Activated CD4-positive, alpha-beta T cell treated with anti-CD3 and anti-CD28 coated beads, Interleukin-2, amount 50 U/mL, for 24 hours (primary cell): ENCODE measurements around the gene IL36B.
"Not testable (repeated sequence)": the region's sequence is repeated elsewhere in the genome, so short reads cannot be mapped to it uniquely, and the experiment has no call there.

ENCODE experiments used
- DNase-seq, 2 donors: peaks; one replicate each; pipeline ENCODE4 v3.0.0-alpha.2; 2020; ENCODE audit warnings: low read depth in 1 of 2, low spot score in 1 of 2

Gene IL36B

DNA sequence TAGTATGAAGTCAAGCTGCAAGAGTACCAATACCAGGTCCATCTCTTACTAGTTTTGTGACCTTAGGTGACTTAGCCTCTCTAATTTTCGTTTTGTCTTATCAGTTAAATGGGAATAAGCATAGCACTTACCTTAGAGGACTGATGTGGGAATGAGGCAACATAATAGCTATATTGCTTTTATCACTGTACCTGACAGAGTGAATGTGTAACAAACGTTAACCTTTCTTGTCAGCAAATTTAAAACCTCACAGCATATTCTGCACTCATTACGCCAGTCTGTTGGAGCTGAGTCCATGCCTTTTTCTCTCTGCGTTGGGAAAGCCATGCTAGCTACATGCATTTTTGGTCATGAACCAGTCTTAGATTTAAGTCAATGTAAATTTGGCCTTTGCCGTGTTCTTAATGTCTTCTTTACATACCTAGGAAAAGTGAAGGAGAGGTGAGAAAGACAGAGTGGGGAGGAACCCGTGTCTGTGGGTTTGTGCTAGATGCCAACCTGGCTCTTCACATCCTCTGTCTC, at the start of gene IL36B:
IL36B (minus strand) TSS at position 472 of the 522 bp plus-strand sequence.
- DNase-seq: no peak

DNA sequence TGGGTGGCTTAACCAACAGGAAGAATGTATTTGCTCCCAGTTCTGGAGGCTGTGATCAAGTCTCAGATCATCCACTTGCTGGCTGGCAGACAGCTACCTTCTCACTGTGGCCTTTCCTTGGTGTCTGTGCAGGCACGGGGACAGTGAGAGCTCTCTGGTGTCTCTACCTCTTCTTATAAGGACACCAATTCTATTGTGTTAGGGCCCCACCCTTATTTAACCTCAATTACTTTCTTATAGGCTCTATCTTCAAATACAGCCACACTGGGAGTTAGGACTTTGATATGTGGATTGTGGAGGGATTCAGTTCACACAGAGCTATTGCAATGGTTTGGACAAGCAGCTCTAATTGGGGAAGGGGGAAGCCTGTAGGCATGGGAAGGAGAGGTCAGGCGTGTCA, 49.5 kb upstream of the IL36B start:
- DNase-seq: no peak

DNA sequence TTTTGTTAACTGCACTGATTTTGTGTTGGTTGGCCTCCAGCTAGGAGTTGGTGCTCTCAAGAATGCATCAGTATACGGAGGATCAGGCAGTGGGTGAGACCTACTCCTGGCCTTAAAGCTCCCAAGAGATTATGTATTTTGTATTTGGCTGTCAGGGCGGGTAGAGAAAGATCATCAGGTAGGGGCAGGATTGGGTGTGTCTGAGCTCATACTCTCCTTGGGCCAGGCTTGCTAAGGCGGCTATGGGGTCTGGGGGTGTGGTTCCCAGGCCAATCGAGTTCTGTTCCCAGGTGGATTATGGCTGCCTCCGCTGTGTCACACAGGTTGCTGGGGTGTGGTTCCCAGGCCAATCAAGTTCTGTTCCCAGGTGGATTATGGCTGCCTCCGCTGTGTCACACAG, 45.9 kb upstream of the IL36B start:
- DNase-seq: no peak

DNA sequence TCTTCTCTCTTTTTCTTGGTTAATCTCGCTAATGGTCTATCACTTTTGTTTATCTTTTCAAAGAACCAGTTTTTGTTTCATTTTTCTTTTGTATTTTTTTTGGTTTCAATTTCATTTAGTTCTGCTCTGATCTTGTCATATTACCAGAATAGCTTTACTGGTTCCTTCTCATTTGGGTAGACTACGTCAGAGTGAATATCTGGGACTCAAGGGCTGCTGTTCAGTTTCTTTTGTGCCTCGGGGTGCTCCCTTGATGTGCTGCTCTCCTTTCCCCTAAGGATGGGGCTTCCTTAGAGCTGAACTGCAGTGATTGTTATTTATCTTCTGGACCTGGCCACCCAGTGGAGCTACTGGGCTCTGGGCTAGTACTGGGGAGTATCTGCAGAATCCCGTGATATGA, 45.4 kb upstream of the IL36B start:
- no peak for DNase-seq

DNA sequence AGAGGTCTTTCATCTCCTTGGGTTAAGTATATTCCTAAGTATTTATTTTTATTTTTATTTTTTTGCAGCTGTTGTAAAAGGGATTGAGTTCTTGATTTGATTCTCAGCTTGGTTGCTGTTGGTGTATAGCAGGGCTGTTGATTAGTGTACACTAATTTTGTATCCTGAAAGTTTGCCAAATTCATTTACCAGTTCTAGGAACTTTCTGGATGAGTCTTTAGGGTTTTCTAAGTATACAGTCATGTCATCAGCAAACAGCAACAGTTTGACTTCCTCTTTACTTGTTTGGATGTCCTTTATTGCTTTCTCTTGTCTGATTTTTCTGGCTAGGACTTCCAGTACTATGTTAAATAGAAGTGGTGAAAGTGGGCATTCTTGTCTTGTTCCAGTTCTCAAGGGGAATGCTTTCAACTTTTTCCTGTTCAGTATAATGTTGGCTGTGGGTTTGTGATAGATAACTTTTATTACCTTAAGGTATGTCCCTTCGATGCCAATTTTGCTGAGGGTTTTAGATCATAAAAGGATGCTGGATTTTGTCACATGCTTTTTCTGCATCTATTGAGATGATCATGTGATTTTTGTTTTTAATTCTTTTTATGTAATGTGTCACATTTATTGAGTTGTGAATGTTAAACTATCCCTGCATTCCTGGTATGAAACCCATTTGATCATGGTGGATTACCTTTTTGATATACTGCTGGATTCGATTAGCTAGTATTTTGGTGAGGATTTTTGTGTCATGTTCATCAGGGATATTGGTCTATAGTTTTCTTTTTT, 44.4 kb upstream of the IL36B start:
- DNase-seq: not testable (repeated sequence)

DNA sequence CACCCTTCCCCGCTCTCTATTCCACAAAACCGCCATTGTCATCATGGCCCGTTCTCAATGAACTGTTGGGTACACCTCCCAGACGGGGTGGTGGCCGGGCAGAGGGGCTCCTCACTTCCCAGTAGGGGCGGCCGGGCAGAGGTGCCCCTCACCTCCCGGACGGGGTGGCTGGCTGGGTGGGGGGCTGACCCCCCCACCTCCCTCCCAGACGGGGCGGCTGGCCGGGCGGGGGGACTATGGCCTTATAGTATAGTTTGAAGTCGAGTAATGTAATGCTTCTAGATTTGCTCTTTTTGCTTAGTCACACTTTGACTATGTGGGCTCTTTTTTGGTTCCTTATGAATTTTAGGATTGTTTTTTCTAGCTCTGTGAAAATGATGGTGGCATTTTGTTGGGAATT, 43.6 kb upstream of the IL36B start:
- not testable (repeated sequence) for DNase-seq

DNA sequence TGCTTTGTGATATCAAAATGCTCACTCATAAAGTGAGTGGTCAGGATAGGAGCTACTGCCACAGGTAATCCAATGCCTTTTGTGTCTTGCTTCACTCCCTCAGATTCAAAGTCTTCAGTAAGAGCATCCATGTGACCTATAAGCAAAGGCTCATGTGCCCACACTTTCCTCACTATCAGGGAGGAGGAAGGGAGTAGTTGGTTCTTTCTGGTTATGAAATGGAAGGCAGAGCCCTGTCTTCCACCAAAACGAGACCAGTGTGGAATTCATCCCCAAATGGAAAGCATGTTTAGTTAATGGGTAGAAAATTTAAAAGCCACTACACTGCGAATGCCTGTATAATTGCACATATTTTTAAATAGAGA, 40.9 kb upstream of the IL36B start:
- no peak for DNase-seq

DNA sequence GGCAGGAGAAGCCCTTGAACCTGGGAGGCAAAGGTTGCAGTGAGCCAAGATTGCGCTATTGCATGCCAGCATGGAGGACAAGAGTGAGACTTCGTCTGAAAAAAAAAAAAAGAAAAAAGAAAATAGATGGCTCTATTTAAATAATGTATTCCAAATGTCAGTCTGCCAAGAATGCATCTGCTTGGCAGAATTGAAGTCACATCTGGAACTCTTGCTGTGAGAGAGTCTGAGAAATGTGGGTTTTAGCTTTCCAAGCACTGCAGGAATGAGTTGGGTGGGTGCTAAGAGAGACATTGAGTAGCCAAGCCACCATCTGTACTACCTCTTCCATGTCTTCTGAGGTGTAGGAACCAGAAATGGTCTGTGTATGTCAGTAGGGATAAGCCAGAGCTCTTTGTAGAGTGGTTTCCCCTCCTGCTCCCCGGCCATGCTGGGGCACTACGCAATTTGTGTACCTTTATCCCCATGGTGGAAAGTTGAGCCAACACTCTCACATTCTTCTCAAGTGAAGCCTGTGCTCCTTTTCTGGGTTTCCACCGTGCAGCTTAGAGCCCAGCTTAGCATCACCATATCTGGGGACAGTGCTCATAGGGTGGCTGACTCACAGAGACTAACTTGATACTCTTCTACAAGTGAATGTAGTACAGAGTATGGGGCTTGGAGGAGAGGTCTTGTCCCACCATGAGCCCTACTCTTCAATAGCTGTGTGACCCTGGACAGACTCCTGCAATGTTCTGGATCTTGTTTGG, 40.4 kb upstream of the IL36B start:
- no peak for DNase-seq

DNA sequence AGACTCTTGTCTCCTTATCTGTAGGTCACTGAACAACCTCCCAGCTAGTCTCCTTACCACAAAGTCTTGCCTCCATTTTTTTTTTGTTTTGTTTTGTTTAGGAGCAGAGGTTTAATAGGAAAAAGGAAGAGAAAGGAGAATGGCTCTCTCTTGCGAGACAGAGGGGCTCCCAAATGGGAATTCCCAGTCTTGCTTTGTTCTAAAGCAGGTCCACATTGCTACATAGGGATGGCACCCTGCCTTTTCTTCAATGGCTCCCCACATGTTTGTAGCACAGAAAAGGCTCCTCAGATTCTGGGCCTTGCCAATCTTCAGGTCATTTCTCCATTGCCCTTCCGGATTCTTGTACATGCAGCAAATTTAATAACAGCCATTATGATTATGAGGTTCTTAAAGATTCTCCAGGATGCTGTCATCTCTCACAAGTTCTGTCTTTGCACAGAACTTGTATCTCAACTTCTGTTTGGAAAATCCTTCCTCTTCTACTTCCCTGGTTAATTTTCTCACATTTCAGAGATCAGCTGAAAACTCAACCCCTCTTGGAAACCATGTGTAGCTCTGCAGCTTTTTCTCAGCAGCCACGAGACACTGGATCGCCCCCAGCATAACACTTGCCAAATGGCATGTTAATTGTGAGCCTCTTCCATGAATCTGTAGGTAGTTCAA, 38.7 kb upstream of the IL36B start:
- DNase-seq: no peak

DNA sequence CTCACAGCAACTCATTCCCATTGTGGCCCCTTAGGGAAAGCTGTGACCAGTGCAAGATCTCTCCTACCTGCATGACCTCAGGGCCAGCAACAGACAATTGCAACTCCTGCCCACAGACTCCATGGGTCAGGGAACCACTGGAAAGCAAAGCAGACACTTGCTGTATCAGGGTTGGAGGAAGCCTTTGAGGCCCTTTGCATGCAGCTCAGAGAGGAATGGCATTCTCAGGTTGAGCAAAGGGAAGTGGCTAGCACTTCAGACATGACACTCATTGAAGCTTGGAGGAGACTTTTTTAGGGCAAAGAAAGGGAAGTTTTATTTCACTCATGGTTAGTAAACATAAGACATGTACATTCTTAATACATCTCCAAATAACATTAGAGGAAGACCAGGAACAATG, 37.2 kb upstream of the IL36B start:
- no peak for DNase-seq

DNA sequence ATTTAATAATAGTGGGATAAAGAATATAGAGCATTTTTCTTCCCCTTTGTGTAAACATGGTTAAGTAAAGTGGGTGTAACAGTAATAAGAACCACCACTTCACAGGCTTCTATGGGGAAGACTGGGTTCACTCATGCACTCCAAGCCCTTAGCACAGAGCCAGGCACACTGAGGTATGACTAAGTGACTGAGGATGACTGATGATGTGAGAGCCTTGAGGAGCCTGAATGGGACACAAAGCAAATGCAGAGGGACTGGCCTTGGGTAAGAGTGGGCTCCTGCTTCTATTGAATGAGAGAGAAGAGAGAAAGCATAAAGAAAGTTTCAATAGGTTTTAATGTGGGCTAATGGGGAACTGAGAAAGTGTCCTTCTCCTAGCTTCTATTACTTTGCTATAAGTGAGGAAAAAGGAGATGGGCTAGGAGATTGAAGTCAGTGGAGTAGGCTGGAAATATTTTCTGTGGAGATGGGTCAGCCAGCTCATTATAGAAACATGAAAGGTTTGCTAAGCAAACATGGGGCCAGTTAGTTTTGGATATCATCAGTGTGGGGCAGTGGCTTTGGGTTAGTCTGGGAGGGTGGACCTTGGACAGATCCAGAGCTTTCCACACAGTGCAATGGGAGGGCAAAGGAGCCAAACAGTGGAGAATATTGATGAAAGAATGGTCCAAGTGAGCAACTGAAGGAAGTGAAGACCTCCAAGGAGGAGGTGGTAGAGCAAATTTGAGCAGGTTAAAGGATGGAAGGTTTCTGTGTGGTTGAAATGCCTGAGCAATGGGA, 35.7 kb upstream of the IL36B start:
- no peak for DNase-seq

DNA sequence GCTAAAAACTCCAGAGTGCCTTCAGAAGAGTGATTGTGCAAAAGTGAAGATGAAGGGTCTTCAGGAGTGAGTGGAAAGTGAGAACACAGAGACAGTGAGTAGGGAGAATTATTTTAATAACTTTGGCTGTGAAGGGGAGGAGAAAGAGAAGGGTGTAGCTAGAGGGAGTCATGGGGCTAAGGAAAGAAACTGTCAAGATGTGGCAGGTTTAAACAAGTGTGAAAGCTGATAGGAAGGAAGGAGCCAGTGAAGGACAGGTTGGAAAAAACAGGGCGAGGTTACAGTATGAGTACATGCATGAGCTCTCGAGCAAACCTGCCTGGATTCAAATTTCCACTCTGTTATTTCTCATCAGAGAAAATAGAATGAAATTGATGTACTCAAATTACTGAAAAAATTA, 32.9 kb upstream of the IL36B start:
- DNase-seq: no peak

DNA sequence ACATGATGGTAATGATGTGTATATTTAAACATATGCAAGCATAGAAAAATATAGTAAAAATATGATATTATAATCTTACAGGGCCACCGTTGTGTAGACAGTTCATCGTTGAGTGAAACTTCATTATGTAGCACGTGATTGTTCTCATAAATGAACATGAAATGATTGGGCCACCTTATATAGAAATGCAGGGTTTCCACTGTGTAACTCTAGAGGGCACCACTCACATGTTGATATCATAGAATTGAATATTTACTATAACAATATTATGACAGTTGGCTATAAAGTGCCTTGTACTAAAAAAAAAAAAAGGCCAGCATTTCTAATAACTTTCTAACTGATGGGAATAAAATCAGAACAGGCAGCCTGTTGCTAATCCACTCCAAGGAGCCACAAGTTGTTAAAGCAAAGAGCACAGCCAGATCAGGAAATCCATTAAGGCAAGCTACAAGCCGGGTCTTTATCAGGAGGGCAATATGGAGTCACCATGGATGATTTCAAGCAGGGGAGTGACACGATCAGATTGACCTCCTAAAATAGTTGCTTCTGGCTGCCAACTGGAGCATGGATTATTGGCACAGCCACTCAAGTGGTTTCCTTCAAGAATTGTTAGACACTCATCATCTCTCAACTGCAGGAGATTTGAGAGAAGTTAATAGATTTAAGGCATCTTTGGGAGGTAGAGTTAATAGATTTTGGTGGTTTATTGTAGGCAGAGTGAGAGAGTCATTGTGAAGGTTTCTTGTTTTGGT, 31.8 kb upstream of the IL36B start:
- no peak for DNase-seq

DNA sequence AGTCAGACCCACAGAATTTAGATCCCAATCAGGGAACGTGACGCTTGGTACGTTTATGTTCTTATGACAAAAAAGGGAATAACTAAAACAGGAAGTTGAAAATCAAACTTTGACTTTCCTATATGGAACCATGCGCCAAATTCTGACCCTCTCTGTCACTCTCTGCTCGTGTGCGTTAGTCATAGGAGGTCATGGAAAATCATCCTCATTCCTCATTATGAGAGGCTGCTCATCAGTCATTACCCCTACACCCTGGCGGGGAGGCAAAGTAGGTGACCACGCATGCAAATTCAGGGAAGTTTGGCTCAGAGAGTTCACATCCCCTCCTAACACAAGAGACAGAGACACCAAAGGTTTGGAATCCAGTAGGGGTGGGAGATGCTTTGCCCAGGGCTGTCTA, 30.6 kb upstream of the IL36B start:
- no peak for DNase-seq

DNA sequence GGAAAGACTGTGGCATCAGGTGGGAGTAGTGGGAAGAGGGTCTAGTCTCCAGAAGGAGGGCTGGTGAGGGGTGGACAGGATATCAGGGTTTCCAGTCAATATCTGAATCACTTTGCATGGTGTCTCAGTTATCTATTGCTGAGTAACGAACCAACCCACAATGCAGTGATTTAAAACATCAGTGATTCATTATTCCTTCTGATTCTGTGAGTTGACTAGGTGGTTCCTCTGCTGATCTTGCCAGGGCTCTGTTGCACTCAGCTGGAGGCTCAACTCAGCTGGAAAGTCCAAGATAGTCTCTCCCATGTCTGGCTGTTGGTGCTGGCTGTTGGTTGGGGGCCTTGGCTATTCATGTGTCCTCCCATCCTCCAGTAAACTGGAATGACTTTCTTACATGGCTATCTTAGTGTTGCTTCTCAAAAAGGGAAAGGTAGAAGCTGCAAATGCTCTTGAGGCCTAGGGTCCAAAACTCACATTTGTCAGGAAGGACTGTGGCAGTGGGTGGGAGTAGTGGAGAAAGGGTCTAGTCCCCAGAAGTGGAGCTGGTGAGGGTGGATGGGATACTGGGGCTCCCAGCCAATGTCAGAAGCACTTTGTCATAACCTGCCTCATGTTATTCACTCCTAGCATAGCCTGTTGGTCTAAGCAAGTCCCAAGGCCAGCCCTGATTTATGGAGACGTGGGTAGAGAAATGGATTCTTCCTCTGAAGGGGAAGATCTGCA, 29.0 kb upstream of the IL36B start:
- DNase-seq: no peak

DNA sequence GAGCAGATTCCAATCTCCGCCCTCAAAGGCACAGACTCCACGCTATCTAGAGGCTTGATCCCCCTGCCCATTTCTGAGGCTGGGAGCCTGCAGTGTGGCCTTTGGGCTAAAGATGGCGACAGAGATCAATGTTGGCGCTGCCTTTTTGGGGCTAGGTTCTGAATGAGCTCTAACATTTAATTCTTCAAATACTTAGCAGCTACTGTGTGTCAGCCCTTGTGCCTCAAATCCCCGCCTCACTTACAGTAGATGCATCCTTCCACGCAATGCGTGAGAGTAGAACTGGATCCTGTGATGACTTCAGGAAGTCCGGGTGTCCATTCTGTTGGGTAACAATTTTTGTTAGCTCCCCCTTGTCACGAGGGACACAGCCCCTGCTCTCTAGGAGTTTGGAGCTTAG, 27.5 kb upstream of the IL36B start:
- DNase-seq: peak; percentile 24 to 42

DNA sequence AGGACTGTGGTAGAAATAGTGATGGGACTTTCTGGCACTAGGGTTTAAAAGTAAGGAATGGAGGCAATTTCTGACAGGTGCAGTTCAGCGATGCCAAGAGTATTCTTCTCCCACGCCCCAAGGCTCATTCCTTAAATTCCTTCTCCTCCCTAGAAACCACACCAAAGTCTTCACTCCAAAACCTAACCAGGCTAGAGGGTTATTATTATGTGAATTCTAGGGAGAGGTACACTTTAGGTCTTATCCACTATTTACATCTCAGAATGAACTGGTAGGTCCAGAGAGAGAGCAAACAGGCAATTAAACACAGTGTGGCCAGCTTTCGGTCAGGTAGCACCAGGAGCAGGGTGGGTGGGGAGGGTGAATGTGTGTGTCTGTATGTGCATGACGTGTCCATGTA, 26.5 kb upstream of the IL36B start:
- no peak for DNase-seq

DNA sequence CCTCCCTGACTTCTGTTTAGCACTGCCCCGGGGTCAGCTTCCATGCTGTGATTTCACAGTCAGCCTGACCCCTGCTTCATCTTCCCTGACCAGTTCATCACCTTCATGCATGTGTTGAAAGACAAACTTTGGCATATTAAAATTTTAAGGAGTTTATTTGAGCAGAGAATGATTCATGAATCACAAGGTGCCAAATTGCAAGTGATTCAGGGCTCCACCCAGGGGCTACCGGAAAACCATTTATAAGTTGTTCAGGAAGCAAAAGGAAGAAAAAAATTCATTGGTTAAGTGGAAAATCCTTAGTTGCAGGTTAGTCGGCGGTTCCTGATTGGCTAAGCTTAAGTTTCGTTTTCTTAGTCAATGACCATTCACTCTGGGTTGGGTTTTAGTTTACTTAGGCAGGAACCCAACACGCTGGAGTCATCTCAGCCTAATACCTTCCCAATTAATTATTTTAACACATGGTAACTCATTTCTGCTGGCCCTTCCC, 25.7 kb upstream of the IL36B start:
- DNase-seq: no peak

DNA sequence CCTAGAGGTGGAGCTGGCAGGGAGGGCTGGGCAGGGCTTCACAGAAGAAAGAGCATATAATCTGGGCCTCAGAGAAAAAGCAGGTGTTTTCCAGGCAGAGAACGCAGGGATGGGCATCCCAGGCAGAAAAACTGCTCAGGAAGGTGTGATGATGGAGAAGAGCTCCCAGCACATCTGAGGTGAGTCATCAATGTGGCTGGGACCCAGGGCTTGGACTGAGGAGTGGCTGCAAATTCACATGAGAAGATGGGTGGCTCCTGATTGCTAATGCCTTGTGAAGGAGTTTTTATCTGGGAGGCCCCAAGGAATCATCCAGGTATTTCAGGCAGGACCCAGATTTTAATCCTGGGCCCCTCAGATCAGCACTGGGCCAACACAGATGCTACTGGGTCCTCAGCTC, 25.3 kb upstream of the IL36B start:
- no peak for DNase-seq
